Measurements from ENCODE around the gene NDUFS1.

DNA sequence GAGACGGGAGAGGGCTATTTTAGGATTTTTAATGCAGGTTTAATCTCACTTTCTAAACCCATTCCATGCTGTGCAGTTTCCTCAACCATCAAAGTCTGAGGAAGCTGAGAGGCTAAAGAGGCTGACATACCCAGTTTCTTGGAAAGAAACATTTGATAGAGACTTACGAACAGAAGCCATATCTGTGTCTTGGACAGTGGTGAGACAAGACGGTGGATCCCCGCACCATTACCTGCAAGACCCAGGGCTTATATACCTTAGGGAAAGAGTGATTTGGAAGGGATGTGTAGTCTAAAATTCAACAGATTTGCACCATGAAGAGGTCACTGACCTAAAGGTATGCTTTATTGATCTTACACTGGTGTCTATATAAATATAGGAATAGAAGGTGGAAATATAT is 13.9 kb upstream of the NDUFS1 start:
- TF ChIP-seq CTCF (conservative IDR thresholded peaks at IDR 0.05; ENCODE audit: low read length) (no peak), EZH2phosphoT487 (IDR thresholded peaks at IDR 0.05; ENCODE audit: borderline replicate concordance, low read depth, low read length) (no peak)
